Stimulated activated CD4-positive, alpha-beta T cell treated with anti-CD3 and anti-CD28 coated beads, Interleukin-12 subunit alpha, Interleukin-12 subunit beta, amount 100 ng/mL, for 48 hours (primary cell): Measurements from ENCODE around the gene RBL2.
"Not testable (repeated sequence)": the region's sequence is repeated elsewhere in the genome, so short reads cannot be mapped to it uniquely, and the experiment has no call there.

ENCODE experiments used
- DNase-seq, 3 donors: peaks; one replicate each; pipeline ENCODE4 v3.0.0-alpha.2; 2020; ENCODE audit warnings: low read depth in 2 of 3, low spot score in 1 of 3

Gene RBL2

GRCh38 chr16:53503991-53504663 lies 69.9 kb downstream of the RBL2 start:
- DNase-seq, result no peak

- DNase-seq, result no peak
These were observed 70.4 kb downstream of the RBL2 start for GRCh38 chr16:53504665-53505064.

GRCh38 chr16:53506254-53506653 lies 72.0 kb downstream of the RBL2 start:
- DNase-seq, result no peak

- DNase-seq, result no peak
These were observed 73.4 kb downstream of the RBL2 start for GRCh38 chr16:53507464-53508179.

GRCh38 chr16:53509906-53510703 lies 75.8 kb downstream of the RBL2 start:
- DNase-seq, result peak in 1 of 3 donors; percentile 51

GRCh38 chr16:53510704-53511070 lies 76.4 kb downstream of the RBL2 start:
- DNase-seq, result no peak

GRCh38 chr16:53511084-53511402 lies 76.8 kb downstream of the RBL2 start:
- DNase-seq, result no peak

GRCh38 chr16:53511403-53512280 lies 77.4 kb downstream of the RBL2 start:
- DNase-seq, result no peak

- DNase-seq, result not testable (repeated sequence)
These were observed 78.5 kb downstream of the RBL2 start for GRCh38 chr16:53512795-53513194.

GRCh38 chr16:53515259-53515658 lies 81.0 kb downstream of the RBL2 start:
- DNase-seq, result no peak

- no peak for DNase-seq
These were observed 81.5 kb downstream of the RBL2 start for GRCh38 chr16:53515811-53516210.

GRCh38 chr16:53517851-53518250 lies 83.6 kb downstream of the RBL2 start:
- DNase-seq, result no peak

GRCh38 chr16:53518550-53519416 lies 84.5 kb downstream of the RBL2 start:
- DNase-seq, result peak; percentile 48 to 68 (median 55)

- DNase-seq, result no peak
These were observed 85.3 kb downstream of the RBL2 start for GRCh38 chr16:53519417-53520091.

GRCh38 chr16:53523126-53523804 lies 89.0 kb downstream of the RBL2 start:
- no peak for DNase-seq

- no peak for DNase-seq
These were observed 89.8 kb downstream of the RBL2 start for GRCh38 chr16:53523971-53524548.

- no peak for DNase-seq
These were observed 94.5 kb downstream of the RBL2 start for GRCh38 chr16:53528797-53529196.

- DNase-seq, result no peak
These were observed 95.2 kb downstream of the RBL2 start for GRCh38 chr16:53529513-53529912.

- DNase-seq, result no peak
These were observed 95.8 kb downstream of the RBL2 start for GRCh38 chr16:53530046-53530445.
